Brain microvascular endothelial cell (primary cell): ENCODE measurements around the gene FAM171A2.

ENCODE experiments used
- DNase-seq: peaks from one replicate; pipeline ENCODE4 v3.0.0-alpha.2; 2020
- H3K27ac ChIP-seq: fragments of 250-450 bp; sonication (Bioruptor Pico); 2 replicates; pipeline ENCODE4 v1.5.1; 2020; ENCODE audit warnings: mild to moderate bottlenecking, moderate library complexity
- H3K27me3 ChIP-seq: fragments of 250-450 bp; sonication (Bioruptor Pico); replicated peaks from 2 replicates; pipeline ENCODE4 v1.5.1; 2020; ENCODE audit warnings: mild to moderate bottlenecking
- H3K36me3 ChIP-seq: fragments of 250-450 bp; sonication (Bioruptor Pico); replicated peaks from 2 replicates; pipeline ENCODE4 v1.5.1; 2020; ENCODE audit warnings: mild to moderate bottlenecking
- H3K4me3 ChIP-seq: 2 replicates; pipeline ENCODE4 v1.5.1; 2011; ENCODE audit warnings: low read depth, mild to moderate bottlenecking, control low read depth, low read length, moderate library complexity
- CTCF ChIP-seq: IDR thresholded peaks from 2 replicates; pipeline ENCODE4 v1.5.1; 2011; ENCODE audit warnings: low read depth, mild to moderate bottlenecking, moderate library complexity, low read length, control low read depth, inconsistent platforms; ENCODE audit errors: missing control alignments
- in situ Hi-C: cut with HindIII; loops from 2 replicates; pipeline ENCODE4 v1.10.0; 2017; ENCODE audit warnings: low sequenced_read_pairs, low pct_ligation_motif_present

Gene FAM171A2

GRCh38 chr17:44351961-44352827 lies 11.5 kb downstream of the FAM171A2 start:
- H3K27me3 ChIP-seq = no peaks in the 10 kb centered on the region
- in situ Hi-C loops = no loop called here
- no peak overlapping the region for H3K4me3 ChIP-seq
- DNase-seq = no peak
- H3K27ac ChIP-seq = no peak overlapping the region
- H3K36me3 ChIP-seq = peaks cover 29% of the 10 kb centered on the region
- no peak for TF ChIP-seq CTCF

- in situ Hi-C loops = no loop called here
- DNase-seq = no peak
Observed at GRCh38 chr17:44351464-44351863, 12.2 kb downstream of the FAM171A2 start.

GRCh38 chr17:44350733-44351226 lies 12.9 kb downstream of the FAM171A2 start:
- peak; percentile 36 for DNase-seq
- in situ Hi-C loops = no loop called here
- Histone ChIP-seq H3K36me3 (peaks cover 29% of the 10 kb centered on the region), H3K27me3 (no peaks in the 10 kb centered on the region), H3K27ac (no peak overlapping the region), H3K4me3 (no peak overlapping the region)
- peak; percentile 88 for TF ChIP-seq CTCF

More at GRCh38 chr17:44351464-44351863, 12.2 kb downstream of the FAM171A2 start:
- no peak for TF ChIP-seq CTCF
- H3K27ac ChIP-seq = no peak overlapping the region
- no peak overlapping the region for H3K4me3 ChIP-seq
- no peaks in the 10 kb centered on the region for H3K27me3 ChIP-seq
- peaks cover 29% of the 10 kb centered on the region for H3K36me3 ChIP-seq

- no peak for TF ChIP-seq CTCF
- H3K4me3 ChIP-seq = no peak overlapping the region
- H3K27me3 ChIP-seq = no peaks in the 10 kb centered on the region
- DNase-seq = no peak
- peaks cover 29% of the 10 kb centered on the region for H3K36me3 ChIP-seq
- in situ Hi-C loops = no loop called here
- no peak overlapping the region for H3K27ac ChIP-seq
Observed at GRCh38 chr17:44349553-44350070, 14.0 kb downstream of the FAM171A2 start.

- H3K36me3 ChIP-seq = peaks cover 29% of the 10 kb centered on the region
- no peak overlapping the region for H3K27ac ChIP-seq
- H3K4me3 ChIP-seq = no peak overlapping the region
- H3K27me3 ChIP-seq = no peaks in the 10 kb centered on the region
- no peak for TF ChIP-seq CTCF
- no peak for DNase-seq
- in situ Hi-C loops = no loop called here
Observed at GRCh38 chr17:44348988-44349364, 14.7 kb downstream of the FAM171A2 start.
